Coronary artery (tissue), 2 donors: ENCODE measurements around the gene STK40.

Experiments used
- DNase-seq: peaks from one replicate; pipeline ENCODE4 v3.0.0-alpha.2; 2017; ENCODE audit warnings: low spot score
- H3K27ac ChIP-seq, 2 donors: fragments of 200-600 bp; sonication (generic); one replicate each; pipeline ENCODE4 v1.5.1; 2016 to 2019
- H3K4me3 ChIP-seq: fragments of 200-600 bp; sonication (generic); 2 replicates; pipeline ENCODE4 v1.5.1; 2016; ENCODE audit warnings: mild to moderate bottlenecking, moderate library complexity
- CTCF ChIP-seq: fragments of 200-600 bp; sonication (generic); IDR thresholded peaks from one replicate; pipeline ENCODE4 v1.5.1; 2019; ENCODE audit warnings: antibody characterized with exemption

Gene STK40

GRCh38 chr1:36343651-36344394, 41.9 kb downstream of the STK40 start:
- Histone ChIP-seq H3K27ac (peak overlapping the region; percentile 57 to 81), H3K4me3 (no peak overlapping the region)
- no peak for TF ChIP-seq CTCF
- DNase-seq: no peak

GRCh38 chr1:36342426-36343185, 43.1 kb downstream of the STK40 start:
- no peak overlapping the region for H3K4me3 ChIP-seq
- DNase-seq: no peak
- TF ChIP-seq CTCF: peak; percentile 59
- H3K27ac ChIP-seq: peak overlapping the region; percentile 57 to 81

GRCh38 chr1:36341626-36342320, 44.0 kb downstream of the STK40 start:
- DNase-seq: no peak
- H3K27ac ChIP-seq: no peak overlapping the region
- no peak overlapping the region for H3K4me3 ChIP-seq
- TF ChIP-seq CTCF: no peak

GRCh38 chr1:36339615-36340014, 46.1 kb downstream of the STK40 start:
- H3K4me3 ChIP-seq: no peak overlapping the region
- peak overlapping the region in 1 of 2 donors; percentile 32 for H3K27ac ChIP-seq
- DNase-seq: no peak
- TF ChIP-seq CTCF: no peak

- no peak for TF ChIP-seq CTCF
- peak overlapping the region in 1 of 2 donors; percentile 32 for H3K27ac ChIP-seq
- no peak overlapping the region for H3K4me3 ChIP-seq
- no peak for DNase-seq
Observed at GRCh38 chr1:36339215-36339614, 46.5 kb downstream of the STK40 start.

GRCh38 chr1:36337830-36338229, 47.9 kb downstream of the STK40 start:
- no peak overlapping the region for H3K27ac ChIP-seq
- H3K4me3 ChIP-seq: no peak overlapping the region
- TF ChIP-seq CTCF: no peak
- DNase-seq: no peak
